H1 (cell line): Measurements from ENCODE around the gene PAQR7. TPM values are rescaled to one million over a fixed set of nuclear protein-coding genes. Genes with fewer than 3 reads are reported as not detected.

Source experiments
- JUND ChIP-seq: IDR thresholded peaks from 2 replicates; pipeline ENCODE4 v1.6.1; 2011; ENCODE audit warnings: mild to moderate bottlenecking, improper control_type of control experiment, low read length
- KDM5A ChIP-seq: fragments of 200-600 bp; IDR thresholded peaks from 2 replicates; pipeline ENCODE4 v1.7.1; 2012; ENCODE audit warnings: mild to moderate bottlenecking, low read length, inconsistent platforms, mixed read lengths
- NRF1 ChIP-seq: IDR thresholded peaks from 2 replicates; pipeline ENCODE4 v1.6.1; 2011; ENCODE audit warnings: mild to moderate bottlenecking, low read depth, low read length, improper control_type of control experiment
- RAD21 ChIP-seq, 2 experiments: IDR thresholded peaks in 1 of 2; conservative IDR thresholded peaks in 1 of 2; 2 replicates each; pipeline ENCODE4 v1.6.1; 2011; ENCODE audit warnings: low read depth in 2 of 2, low read length in 2 of 2, improper control_type of control experiment in 1 of 2, inconsistent platforms in 1 of 2, mild to moderate bottlenecking in 1 of 2, moderate library complexity in 1 of 2
- SIN3A ChIP-seq, 2 experiments: IDR thresholded peaks in 1 of 2; conservative IDR thresholded peaks in 1 of 2; 2 replicates each; pipeline ENCODE4 v1.6.1; 2011 to 2012; ENCODE audit warnings: low read length in 2 of 2, improper control_type of control experiment in 1 of 2, low read depth in 1 of 2, mild to moderate bottlenecking in 1 of 2
- SIRT6 ChIP-seq: IDR thresholded peaks from one replicate; pipeline ENCODE4 v1.7.1; 2012; ENCODE audit warnings: low read length, inconsistent platforms
- TCF12 ChIP-seq: IDR thresholded peaks from 2 replicates; pipeline ENCODE4 v1.6.1; 2011; ENCODE audit warnings: low read depth, mild to moderate bottlenecking, low read length
- polyA plus RNA-seq, 7 experiments: library from polyadenylated mRNA; depleted of rRNA in 3 of 7; stranded (reverse) in 5 of 7; unstranded in 2 of 7; fragments of >200 nt in 5 of 7; fragments of 200-250 nt in 2 of 7; gene quantifications; 1 replicate in 5 of 7; 2 replicates in 1 of 7; 4 replicates in 1 of 7; pipeline versions ENCODE4 v1.2.1 to v1.2.3, GENCODE V29; 2011 to 2013; ENCODE audit warnings: missing spikeins in 2 of 7, mixed read lengths in 2 of 7
- total RNA-seq: library from RNA; stranded (reverse); fragmentation: NEBNext Ultra II Directional; extraction: Animal tissue kit (Norgen Biotek cat#: 25700); gene quantifications from 2 replicates; pipeline ENCODE4 v1.2.1, GENCODE V29; 2021
- TF ChIP-seq, protein P1 (sequence below): IDR thresholded peaks from 2 replicates; pipeline ENCODE4 v1.6.1; 2011; ENCODE audit warnings: low read length, improper control_type of control experiment

Gene PAQR7
- total and polyA plus RNA-seq, 2 of the 8 experiments (the other 6 are each of a cell fraction or from before 2014, with no cell fraction given), result 7.3 to 7.4 TPM

DNA sequence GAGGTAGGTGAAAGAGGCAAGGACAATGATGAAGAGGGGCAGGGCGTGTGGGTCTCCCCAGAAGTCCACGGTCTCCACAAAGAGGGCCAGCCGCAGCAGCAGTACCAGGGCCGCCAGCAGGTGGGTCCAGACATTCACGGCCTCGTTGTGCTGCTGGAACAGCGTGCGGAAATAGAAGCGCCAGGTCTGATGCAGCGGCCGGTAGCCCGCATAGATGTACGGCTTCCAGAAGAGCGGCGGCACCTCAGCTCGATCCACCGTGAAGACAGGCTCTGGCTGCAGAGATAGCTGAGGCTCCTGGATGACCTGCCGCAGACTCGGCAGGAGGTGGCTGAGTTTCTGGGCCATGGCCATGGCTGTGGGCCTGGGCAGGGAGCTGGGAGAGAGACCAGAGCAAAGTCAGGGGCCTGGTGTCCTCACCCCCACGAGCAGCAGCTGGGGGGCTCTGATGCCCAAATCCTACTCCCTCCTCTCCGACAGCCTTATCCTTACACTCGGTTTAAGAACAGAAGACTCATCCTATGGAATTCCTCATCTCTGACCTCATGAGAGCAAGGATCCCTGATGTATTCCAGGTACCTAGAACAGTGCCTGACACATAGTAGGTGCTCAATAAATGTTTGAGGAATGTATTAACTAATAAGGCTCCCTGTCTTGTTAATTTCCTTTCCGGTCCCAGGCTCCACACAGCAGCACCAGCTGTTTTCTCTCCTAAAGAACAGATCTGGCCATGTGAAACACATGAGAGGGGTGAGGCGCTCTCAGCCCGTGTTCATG is 11.8 kb downstream of the PAQR7 start (continued):
- TF ChIP-seq SIN3A (conservative IDR thresholded peaks at IDR 0.05 in 1 of 2, IDR thresholded peaks at IDR 0.05 in 1 of 2; ENCODE audit: low read depth in 1 of 2, low read length in 2 of 2) (no peak), KDM5A (no peak), JUND (no peak), NRF1 (no peak), SIRT6 (no peak), TCF12 (no peak), RAD21 (IDR thresholded peaks at IDR 0.05 in 1 of 2, conservative IDR thresholded peaks at IDR 0.05 in 1 of 2; ENCODE audit: low read depth in 2 of 2, low read length in 2 of 2) (peak in 1 of 2 experiments; percentile 9; a peak in 1 of 4 replicates)
- TF ChIP-seq, protein P1, sequence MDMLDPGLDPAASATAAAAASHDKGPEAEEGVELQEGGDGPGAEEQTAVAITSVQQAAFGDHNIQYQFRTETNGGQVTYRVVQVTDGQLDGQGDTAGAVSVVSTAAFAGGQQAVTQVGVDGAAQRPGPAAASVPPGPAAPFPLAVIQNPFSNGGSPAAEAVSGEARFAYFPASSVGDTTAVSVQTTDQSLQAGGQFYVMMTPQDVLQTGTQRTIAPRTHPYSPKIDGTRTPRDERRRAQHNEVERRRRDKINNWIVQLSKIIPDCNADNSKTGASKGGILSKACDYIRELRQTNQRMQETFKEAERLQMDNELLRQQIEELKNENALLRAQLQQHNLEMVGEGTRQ, result no peak
